GM19372 (cell line): Measurements from ENCODE around the gene PLK5.
"Not testable (repeated sequence)": the region's sequence is repeated elsewhere in the genome, so short reads cannot be mapped to it uniquely, and the experiment has no call there.

Experiments
- ATAC-seq: cut with Tn5 transposase; IDR thresholded peaks from one replicate; pipeline ENCODE4 v1.9.1; 2021; ENCODE audit warnings: mild to moderate bottlenecking, low read depth, moderate library complexity; ENCODE audit not compliant: unreplicated experiment

Gene PLK5

DNA sequence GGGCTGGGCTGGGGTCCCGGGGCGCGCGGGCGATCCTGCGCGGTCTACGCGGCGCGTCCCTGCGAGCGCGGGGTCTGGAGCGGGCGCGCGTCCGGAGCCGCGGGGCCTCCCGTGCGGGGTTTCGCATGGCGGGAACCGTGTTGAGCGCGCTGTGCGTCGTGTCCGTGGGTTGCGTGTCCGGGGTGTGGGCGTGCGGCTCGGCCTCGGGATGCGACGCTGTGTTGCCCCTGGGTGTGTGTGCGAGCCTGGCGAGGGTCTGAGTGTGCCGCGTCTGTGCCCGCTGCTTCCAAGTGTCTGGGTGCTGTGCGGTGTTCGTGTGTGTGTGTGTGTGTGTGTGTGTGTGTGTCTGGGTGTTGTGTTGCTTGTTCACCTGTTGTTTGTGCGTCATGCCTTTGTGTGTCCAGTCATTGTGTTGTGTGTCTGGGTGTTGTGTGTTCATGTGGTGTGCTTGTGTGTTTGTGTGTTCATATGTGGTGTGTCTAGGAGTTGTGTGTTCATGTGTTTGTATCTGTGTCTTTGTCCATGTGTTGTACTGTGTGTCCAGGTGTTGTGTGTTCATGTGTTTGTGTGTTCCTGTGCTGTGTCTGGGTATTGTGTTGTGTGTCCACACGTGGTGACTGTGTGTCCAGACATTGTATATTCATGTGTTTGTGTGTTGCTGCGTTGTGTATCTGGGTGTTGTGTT is 552 bp downstream of the PLK5 start:
- ATAC-seq = no peak

DNA sequence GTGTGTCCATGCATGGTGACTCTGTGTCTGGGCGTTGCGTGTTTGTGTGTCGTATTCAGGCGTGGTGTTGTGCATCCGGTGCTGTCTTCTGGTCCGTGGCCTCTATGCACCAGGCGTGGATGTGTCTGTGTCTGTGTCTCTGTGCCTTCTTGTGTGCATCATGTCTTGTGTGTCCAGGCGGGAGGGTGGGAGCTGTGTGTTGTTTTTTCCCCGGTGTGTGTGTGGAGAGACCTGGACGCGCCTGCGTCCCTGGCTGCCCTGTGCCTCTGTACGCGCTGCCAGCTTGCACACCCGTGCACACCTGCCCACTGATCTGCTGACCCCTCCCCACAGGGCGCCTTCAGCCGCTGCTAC is 1.1 kb downstream of the PLK5 start:
- no peak for ATAC-seq

DNA sequence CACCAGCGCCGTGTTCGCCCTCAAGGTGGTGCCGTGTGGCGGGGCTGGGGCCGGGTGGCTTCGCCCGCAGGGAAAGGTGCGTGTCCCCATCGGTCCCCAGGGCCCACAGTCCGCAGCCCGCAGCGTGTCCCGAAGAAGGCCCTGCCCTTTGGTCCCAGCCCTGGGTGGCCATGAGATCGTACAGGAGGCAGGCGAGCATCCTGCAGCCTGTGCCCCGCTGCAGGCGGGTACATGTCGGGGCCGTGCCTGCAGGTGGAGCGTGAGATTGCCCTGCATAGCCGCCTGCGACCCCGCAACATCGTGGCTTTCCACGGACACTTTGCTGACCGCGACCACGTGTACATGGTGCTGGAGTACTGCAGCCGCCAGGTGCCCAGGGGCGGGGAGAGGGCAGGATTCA is 1.5 kb downstream of the PLK5 start:
- ATAC-seq = no peak

DNA sequence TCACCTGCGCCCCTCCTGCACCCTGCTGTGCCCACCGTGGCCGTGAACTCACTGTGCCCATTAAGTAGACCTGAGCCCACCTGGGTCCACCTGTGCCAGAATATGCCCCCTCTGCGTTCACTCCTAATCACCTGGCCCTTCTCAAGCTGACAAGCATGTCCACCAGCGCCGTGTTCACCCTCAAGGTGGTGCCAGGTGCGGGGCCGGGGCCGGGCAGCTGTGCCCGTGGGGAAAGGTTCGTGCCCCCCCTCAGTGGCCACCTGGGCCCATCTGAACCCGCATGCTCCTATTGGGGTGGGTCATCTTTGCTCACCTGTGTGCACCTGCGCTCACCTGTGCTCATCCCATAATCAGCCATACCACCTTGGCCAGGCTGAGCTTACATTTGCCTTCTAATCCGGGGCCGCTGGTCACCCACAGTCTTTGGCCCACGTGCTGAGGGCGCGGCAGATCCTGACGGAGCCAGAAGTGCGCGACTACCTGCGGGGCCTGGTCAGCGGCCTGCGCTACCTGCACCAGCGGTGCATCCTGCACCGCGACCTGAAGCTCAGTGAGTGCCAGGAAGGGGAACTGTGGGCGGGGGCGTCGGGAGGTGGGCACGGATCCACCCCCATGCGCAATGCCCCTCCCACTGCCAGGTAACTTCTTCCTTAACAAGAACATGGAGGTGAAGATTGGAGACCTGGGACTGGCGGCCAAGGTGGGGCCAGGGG is 2.3 kb downstream of the PLK5 start:
- ATAC-seq = no peak

DNA sequence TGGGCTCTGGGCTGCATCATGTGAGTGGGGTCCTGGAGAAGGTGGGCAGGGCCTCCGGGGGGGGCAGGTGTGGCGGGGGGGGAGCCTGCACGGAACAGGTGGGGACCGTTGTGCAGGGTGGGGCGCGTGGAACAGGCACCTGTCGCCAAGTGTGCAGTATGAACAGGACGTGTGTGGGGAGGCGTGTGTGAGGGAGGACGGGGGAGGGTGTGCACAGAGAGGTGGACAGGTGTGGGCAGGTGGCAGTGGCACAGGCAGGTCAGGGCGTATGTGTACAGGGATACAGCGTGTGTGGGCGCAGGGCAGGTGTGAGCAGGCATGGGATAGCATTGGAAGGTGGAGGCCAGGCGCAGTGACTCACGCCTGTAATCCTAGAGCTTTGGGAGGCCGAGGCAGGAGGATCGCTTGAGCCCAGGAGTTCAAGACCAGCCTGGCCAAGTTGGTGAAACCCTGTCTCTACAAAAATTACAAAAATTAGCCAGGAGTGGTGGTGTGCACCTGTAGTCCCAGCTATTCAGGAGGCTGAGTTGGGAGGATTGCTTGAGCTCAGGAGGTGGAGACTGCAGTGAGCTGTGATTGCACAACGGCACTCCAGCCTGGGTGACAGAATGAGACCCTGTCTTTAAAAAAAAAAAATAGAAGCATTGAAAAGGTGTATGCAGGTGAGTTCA is 3.2 kb downstream of the PLK5 start:
- ATAC-seq = no peak

DNA sequence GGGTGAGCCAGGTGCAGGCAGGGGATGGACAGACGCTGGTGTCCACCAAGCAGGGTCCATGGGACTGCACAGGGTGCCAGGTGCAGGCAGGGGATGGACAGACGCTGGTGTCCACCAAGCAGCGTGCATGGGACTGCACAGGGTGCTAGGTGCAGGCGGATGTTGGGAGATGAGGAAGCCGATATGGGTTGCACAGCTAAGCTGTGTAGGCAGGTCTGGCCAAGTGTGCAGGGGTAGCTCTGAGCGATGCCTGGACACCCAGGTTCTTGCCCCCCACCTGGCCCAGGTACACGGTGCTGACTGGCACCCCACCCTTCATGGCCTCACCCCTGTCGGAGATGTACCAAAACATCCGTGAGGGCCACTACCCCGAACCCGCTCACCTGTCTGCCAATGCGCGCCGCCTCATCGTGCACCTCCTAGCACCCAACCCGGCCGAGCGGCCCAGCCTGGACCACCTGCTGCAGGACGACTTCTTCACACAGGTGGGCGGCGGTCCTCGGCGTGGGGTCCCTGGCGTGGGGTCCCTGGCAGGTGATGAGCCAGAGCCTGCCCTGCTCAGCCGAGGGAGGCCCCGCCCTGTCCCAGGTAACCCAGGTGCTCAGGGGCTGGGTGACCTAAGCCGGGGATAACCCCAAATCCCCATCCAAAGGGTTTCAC is 3.9 kb downstream of the PLK5 start:
- ATAC-seq = no peak

DNA sequence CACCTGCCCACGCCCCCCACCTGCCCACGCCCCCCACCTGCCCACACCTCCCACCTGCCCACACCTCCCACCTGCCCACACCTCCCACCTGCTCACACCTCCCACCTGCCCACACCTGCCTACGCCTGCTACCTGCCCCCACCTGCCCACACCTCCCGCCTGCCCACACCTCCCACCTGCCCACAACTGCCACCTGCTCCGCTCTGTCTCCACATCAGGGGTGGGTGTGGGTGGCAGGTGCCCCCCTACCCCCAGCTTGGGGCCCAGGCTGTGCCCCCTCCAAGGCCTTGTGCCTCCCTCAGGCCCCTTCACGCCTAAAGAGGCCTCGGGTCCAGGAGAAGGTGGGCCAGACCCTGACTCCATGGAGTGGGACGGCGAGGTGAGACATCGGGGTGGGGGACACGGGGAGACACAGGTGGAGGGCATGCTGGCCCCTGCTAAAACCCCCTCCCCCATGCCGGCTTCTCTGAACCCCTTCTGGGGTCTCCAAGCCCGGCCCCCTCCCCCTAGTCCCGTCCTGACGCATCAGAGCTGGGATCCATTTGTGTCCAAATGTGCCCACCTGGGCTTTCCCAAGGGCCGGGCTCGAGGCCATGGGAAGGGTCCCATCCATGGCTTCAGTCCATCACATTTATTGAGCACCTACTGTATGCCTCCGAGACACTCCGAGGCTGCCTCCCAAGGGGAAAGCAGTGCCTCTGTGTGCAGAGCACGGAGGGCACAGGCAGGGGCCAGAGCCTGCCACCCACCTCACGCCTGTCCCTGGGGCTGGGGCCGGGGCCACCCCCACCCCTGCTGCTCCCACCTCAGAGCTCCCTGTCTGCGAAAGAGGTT is 4.9 kb downstream of the PLK5 start:
- no peak for ATAC-seq

DNA sequence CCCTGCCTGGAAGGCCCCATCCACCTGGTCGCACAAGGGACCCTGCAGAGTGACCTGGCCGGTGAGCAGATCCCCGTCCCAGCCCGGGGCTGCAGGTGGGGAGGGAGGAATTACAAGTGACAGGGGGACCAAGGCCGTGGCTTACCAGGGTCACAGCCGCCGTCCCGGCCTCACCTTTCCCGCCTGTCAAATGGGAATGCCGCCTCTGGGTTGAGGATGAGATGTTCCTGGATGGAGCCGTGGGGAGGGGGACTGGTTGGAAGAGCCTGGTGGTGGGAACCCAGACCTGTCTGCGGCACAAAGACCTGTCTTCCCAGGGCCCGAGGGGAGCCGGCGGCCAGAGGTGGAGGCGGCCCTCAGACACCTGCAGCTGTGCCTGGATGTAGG is 5.5 kb downstream of the PLK5 start:
- ATAC-seq = no peak

DNA sequence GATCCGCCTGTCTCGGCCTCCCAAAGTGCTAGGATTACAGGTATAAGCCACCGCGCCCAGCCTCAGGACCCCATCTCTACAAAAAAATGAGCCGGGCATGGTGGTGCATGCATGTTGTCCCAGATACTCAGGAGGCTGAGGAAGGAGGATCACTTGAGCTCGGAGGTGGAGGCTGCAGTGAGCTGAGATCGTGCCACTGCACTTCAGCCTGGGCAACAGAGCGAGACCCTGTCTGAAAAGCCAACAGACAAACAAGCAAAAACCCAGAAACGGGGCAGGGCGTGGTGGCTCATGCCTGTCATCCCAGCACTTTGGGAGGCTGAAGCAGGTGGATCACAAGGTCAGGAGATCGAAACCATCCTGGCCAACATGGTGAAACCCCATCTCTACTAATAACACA is 7.0 kb downstream of the PLK5 start:
- ATAC-seq = not testable (repeated sequence)

DNA sequence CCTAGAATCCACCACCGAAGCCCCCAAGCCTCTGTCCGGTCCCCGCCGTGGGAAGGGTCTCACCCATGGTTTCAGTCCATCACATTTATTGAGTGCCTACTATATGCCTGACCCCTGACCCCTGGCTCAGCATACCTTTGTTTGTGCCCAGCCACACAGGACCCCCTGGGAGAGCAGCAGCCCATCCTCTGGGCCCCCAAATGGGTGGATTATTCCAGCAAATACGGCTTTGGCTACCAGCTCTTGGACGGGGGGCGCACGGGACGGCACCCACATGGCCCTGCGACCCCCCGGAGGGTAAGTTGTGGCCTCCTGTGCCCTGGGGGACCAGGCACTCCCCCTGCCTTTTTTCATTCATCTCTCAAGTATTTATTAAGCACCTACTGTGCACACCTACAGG is 7.7 kb downstream of the PLK5 start:
- ATAC-seq = no peak

DNA sequence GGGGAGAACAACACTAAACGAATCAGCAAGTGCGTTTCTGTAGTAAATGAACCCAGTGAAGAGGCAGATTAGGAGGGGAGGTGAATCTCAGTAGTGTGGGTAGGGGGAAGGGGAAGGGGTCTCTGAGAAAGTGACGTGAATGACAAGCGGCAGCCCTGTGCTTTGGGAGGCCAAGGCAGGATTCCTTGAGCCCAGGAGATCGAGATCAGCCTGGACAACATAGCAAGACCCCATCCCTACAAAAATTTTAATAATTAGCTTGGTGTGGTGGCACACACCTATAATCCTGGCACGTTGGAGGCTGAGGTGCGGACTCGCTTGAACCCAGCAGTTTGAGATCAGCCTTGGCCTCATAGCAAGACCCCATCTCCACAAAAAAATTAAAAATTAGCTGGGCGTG is 8.1 kb downstream of the PLK5 start:
- ATAC-seq = no peak

DNA sequence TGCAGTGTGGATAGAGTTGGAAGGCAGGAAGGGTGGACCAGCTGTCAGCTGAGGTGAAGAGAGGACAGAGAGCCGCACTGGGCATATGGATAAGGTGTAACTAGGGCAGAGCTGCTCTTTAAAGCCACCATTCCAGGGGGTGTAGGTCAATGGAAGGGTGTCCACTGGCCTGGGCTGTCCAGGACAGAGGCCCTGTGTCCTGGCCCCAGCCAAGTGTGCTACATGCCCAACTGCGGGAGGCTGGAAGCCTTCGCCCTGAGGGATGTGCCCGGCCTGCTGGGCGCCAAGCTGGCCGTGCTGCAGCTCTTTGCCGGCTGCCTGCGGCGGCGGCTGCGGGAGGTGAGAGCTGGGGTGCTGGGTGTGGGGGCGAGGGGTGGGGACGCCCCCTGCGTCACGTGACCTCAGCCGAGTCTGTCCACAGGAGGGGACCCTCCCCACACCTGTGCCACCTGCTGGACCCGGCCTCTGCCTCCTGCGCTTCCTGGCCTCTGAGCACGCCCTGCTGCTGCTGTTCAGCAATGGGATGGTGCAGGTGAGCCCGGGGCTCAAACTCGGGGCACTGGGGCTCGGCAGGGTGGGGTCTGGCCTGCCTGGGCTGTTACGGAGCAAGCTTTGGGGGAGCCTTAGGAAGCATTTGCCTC is 9.8 kb downstream of the PLK5 start:
- ATAC-seq = no peak

DNA sequence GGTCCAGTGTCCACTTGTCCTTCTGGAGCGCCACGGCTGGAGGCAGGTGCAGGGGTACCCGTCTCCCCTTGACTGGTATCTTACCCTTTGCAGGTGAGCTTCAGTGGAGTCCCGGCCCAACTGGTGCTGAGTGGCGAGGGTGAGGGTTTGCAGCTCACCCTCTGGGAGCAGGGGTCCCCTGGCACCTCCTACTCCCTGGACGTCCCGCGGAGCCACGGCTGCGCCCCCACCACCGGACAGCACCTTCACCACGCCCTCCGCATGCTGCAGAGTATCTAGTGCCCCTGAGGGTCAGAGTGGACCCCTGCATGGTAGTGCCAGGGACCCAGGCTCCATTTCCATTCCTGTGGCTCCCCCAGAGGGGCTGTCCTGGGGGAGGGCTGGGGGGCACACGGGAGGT is 11.1 kb downstream of the PLK5 start:
- ATAC-seq = no peak

DNA sequence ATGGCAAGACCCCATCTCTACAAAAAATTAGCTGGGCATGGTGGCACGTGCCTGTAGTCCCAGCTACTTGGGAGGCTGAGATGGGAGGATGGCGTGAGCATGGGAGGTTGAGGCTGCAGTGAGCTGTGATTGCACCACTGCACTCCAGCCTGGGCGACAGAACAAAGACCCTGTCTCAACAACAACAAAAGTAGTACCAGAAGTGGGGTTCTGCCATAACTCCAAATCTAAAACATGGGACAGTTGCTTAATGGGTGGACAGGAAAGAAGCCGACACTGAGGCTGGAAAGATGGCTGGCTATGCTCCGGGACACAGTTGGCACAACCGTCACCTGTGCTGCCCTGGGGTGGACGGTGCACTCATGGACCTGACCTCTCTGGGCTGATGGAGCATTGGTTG is 11.8 kb downstream of the PLK5 start:
- not testable (repeated sequence) for ATAC-seq

DNA sequence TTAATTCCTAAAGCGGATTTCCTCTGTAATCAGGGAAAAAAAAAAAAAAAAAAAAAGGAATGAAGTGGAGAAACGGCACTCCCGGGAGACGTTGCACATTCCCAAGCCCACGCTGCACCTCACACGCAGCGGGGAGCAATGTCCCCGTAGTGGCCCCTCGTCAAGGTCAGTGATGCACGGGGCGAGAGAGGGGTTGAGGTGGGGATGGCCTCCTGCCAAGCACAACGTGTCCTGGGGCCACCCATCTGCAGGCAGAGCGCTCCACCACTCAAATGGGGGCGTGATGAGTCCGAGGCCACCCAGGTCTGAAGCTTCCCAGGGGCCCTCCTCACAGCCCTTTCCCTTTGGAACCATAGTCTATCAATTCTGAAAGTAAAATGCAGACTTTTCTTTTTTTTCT is 15.1 kb downstream of the PLK5 start:
- no peak for ATAC-seq

DNA sequence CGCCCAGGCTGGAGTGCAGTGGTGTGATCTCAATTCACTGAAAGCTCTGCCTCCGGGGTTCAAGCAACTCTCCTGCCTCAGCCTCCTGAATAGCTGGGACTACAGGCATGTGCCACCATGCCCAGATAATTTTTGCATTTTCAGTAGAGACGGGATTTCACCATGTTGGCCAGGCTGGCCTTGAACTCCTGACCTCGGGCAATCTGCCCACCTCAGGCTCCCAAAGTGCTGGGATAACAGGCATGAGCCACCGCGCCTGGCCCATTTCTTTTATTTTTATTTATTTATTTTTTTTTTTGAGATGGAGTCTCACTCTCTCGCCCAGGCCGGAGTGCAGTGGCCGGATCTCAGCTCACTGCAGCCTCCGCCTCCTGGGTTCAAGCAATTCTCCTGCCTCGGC is 15.9 kb downstream of the PLK5 start:
- not testable (repeated sequence) for ATAC-seq

DNA sequence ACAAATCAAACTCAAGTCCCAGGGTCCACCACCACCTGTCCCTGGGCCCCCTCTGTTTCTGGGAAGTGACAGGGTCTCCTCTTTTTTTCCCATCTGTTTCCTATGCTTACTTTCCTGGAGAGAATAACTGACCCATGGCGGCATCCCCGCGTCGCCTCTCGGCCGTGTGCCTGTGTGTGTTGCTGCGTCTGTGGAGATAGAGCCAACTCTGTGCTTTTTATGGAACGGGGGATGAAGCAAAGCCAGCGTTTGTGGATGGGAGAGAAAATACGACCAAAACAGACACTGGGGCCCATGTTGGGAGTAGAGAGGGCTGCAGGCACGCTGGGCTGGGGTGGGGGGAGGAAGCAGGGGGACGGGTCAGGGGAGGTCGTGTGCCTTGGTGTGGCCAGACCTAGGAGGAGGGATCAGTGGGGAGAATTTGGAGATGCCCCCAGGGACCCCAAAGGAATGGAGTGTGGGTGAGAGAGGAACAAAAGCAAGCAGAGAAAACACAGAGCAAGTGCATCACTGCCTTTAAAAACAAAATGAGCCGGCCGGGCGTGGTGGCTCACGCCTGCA is 16.6 kb downstream of the PLK5 start:
- ATAC-seq = no peak

DNA sequence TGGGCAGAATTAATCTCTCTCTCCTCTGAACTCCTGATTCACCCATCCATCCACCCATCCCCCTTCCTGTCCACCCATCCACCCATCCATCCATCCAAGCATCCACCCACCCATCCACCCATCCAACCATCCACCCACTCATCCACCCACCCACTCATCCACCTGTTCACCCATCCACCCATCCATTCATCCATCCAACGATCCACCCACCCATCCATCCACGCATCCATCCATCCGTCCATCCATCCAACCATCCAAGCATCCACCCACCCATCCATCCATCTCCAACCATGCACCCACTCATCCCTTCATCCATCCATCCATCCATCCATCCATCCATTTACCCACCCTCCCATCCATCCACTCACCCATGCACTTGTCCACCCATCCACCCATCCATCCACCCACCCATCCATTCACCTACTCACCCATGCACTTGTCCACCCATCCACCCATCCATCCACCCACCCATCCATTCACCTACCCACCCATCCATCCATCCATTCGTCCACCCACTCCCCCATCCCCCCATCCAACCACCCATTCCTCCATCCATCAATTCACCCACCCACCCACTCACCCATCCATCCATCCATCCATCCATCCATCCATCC is 25.6 kb downstream of the PLK5 start:
- no peak for ATAC-seq
